Tibial nerve (tissue), 4 donors: ENCODE data around the gene PRKAR1B. TPM values are rescaled to one million over a fixed set of nuclear protein-coding genes. Genes with fewer than 3 reads are reported as not detected.

Source experiments
- DNase-seq, 2 donors: peaks; one replicate each; pipeline ENCODE4 v3.0.0-alpha.2; 2019; ENCODE audit warnings: low spot score in 2 of 2
- H3K27ac ChIP-seq, 4 donors: fragments of 200-600 bp; sonication (generic) in 3 of 4; one replicate each; pipeline ENCODE4 v1.5.1; 2017 to 2019; ENCODE audit warnings: mild to moderate bottlenecking in 1 of 4
- H3K27me3 ChIP-seq, 2 donors: fragments of 200-600 bp; sonication (generic) in 1 of 2; one replicate each; pipeline versions ENCODE4 v1.5.1 to v1.6.0; 2017 to 2019
- H3K36me3 ChIP-seq, 3 donors: fragments of 200-600 bp; sonication (generic); one replicate each; pipeline ENCODE4 v1.5.1; 2018 to 2019
- H3K4me1 ChIP-seq, 4 donors: fragments of 200-600 bp; sonication (generic) in 3 of 4; one replicate each; pipeline ENCODE4 v1.5.1; 2017 to 2019
- H3K4me3 ChIP-seq, 4 donors: fragments of 200-600 bp; sonication (generic) in 3 of 4; one replicate each; pipeline ENCODE4 v1.5.1; 2017 to 2019; ENCODE audit warnings: mild to moderate bottlenecking in 1 of 4, moderate library complexity in 1 of 4
- H3K9me3 ChIP-seq, 4 donors: fragments of 200-600 bp; sonication (generic) in 3 of 4; one replicate each; pipeline ENCODE4 v1.5.1; 2017 to 2019
- EP300 ChIP-seq, 2 donors: sonication (generic); formaldehyde crosslinking; IDR thresholded peaks; one replicate each; pipeline ENCODE4 v1.6.1; 2017; ENCODE audit warnings: antibody characterized with exemption in 2 of 2, mild to moderate bottlenecking in 1 of 2
- POLR2A ChIP-seq, 2 donors: fragments of 450-650 bp; IDR thresholded peaks; one replicate each; pipeline ENCODE4 v1.6.1; 2017; ENCODE audit warnings: antibody characterized with exemption in 2 of 2, mild to moderate bottlenecking in 2 of 2, moderate library complexity in 2 of 2
- WGBS, 2 donors: methylation state at CpG; one replicate each; pipeline ENCODE4 v1.1.5; 2018; 5-methylcytosine and 5-hydroxymethylcytosine counted together
- total RNA-seq, 4 donors: library from RNA; depleted of rRNA; stranded (reverse); fragments of >200 nt; gene quantifications; one replicate each; pipeline ENCODE4 v1.1.0, GENCODE V29; 2016
- TF ChIP-seq, protein P1 (sequence below), 5 experiments: fragments of 200-600 bp in 3 of 5; fragments of 450-650 bp in 2 of 5; sonication (generic) in 3 of 5; IDR thresholded peaks; one replicate each; pipeline ENCODE4 v1.5.1; 2016 to 2019; ENCODE audit warnings: antibody characterized with exemption in 5 of 5, mild to moderate bottlenecking in 3 of 5, moderate library complexity in 2 of 5

PRKAR1B gene
- total RNA-seq, 4 donors from 2014 or later = 2.7 to 12.3 (median 4.8) TPM

DNA sequence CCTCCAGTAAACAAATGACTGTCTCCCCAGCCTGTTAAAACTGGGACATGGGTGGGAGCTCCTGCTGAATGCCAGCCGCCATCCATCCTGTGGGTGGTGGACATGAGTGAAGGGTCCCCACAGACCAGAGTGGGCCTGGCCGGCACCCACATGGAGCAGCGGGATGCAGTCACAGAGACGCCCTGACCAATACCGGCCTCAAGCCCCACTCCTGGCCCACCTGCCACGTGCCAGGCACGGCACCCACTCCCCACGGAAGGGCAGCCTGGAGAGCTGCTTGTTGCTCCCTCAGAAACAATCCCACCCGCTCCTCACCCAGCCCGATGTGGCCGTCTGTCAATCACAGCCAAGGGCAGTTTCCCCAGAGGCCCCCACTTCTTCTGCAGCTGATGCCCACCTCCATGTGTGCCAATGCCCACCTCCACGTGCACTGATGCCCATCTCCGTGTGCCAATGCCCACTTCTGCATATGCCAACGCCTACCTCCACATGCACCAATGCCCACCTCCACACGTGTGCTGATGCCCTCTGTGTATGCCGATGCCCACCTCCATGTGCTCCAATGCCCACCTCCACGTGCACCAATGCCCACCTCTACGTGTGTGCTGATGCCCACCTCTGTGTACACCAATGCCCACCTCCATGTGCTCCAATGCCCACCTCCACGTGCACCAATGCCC lies 43.4 kb downstream of the PRKAR1B start:
- 96% methylated on average over 19 of the region's 19 CpGs for WGBS, 2 donors
- H3K4me1 ChIP-seq = no peaks in the 10 kb centered on the region
- DNase-seq = no peak

DNA sequence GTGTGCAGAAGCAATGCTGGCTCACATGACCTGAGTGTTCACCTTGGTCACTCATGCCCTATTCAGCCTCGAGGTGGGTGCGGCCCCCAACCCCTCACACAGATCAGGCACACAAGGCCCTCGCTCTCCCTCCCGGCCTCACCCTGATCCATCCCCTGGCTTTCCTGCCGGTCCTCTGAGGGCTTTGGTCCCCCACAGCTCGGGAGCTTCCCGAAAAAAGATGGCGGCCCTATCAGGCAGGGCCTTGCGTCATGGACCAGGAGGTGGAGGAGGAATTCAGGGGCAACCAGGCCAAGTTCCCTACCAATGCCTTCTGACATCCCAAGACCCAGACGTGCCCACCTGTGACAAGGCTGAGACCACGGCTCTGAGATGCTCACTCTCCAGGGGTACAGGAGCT lies 44.3 kb downstream of the PRKAR1B start:
- DNase-seq = no peak
- peaks cover 0 to 37% (median 5%) of the 10 kb centered on the region in 4 donors for H3K9me3 ChIP-seq
- no peaks in the 10 kb centered on the region for H3K27me3 ChIP-seq
- TF ChIP-seq POLR2A (IDR thresholded peaks at IDR 0.05) = no peak
- TF ChIP-seq, protein P1, sequence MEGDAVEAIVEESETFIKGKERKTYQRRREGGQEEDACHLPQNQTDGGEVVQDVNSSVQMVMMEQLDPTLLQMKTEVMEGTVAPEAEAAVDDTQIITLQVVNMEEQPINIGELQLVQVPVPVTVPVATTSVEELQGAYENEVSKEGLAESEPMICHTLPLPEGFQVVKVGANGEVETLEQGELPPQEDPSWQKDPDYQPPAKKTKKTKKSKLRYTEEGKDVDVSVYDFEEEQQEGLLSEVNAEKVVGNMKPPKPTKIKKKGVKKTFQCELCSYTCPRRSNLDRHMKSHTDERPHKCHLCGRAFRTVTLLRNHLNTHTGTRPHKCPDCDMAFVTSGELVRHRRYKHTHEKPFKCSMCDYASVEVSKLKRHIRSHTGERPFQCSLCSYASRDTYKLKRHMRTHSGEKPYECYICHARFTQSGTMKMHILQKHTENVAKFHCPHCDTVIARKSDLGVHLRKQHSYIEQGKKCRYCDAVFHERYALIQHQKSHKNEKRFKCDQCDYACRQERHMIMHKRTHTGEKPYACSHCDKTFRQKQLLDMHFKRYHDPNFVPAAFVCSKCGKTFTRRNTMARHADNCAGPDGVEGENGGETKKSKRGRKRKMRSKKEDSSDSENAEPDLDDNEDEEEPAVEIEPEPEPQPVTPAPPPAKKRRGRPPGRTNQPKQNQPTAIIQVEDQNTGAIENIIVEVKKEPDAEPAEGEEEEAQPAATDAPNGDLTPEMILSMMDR (IDR thresholded peaks at IDR 0.05) = no peak
- TF ChIP-seq EP300 (IDR thresholded peaks at IDR 0.05) = no peak
- H3K27ac ChIP-seq = no peak overlapping the region
- no peaks in the 10 kb centered on the region for H3K4me1 ChIP-seq
- no peak overlapping the region for H3K4me3 ChIP-seq
- H3K36me3 ChIP-seq = peaks cover 0 to 29% (median 0%) of the 10 kb centered on the region in 3 donors
- 87 to 94% methylated on average over 11 of the region's 11 CpGs for WGBS, 2 donors

More for the DNA sequence above, 43.4 kb downstream of the PRKAR1B start:
- Histone ChIP-seq H3K27ac (no peak overlapping the region), H3K9me3 (peaks cover 0 to 46% (median 7%) of the 10 kb centered on the region in 4 donors), H3K4me3 (no peak overlapping the region), H3K36me3 (peaks cover 0 to 38% (median 0%) of the 10 kb centered on the region in 3 donors), H3K27me3 (no peaks in the 10 kb centered on the region)
- TF ChIP-seq POLR2A (IDR thresholded peaks at IDR 0.05) (no peak), EP300 (IDR thresholded peaks at IDR 0.05) (no peak)
- TF ChIP-seq, protein P1 (IDR thresholded peaks at IDR 0.05) = no peak

DNA sequence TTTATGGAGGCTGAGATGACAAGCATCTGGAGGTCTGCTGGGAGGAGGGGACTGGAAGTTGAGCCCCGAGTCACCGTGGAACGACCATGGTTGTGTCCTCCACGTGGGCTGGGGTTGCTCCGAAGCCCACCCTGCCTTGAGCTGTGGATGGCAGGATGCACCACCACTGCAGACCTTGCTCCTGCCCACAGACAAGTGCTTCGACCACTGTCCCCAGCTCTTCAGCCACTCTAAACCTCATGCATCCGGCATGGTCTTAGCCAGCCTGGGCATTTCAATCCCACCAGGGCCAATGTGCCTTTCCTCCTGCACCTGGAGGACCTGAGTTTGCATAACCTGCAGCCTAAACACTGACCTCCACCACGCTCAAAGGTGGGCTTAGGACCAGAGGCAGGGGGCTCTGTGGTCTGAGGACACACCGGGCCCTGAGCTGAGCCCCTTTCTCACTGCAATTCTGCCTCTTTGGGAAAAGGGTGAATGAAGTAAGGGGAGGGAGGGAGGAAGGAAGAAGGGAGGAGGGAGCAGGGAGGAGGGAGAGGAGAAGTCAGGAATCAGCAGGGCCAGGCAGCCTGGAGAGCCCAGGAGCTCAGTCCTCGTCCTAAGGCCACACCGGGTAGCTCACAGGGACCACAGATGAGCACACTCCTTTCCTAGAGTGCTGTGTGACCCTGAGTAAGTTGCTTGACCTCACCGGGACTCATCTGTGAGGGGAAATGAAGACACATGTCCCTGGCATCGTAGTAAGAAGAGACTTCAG lies 45.4 kb downstream of the PRKAR1B start:
- Histone ChIP-seq H3K27ac (no peak overlapping the region), H3K4me3 (no peak overlapping the region), H3K36me3 (peaks cover 0 to 35% (median 0%) of the 10 kb centered on the region in 3 donors), H3K27me3 (no peaks in the 10 kb centered on the region), H3K9me3 (peaks cover 0 to 26% (median 5%) of the 10 kb centered on the region in 4 donors), H3K4me1 (no peaks in the 10 kb centered on the region)
- 93% methylated on average over 13 of the region's 13 CpGs for WGBS, 2 donors
- DNase-seq = no peak
- TF ChIP-seq, protein P1 (IDR thresholded peaks at IDR 0.05) = no peak
- TF ChIP-seq EP300 (IDR thresholded peaks at IDR 0.05) (no peak), POLR2A (IDR thresholded peaks at IDR 0.05) (no peak)

DNA sequence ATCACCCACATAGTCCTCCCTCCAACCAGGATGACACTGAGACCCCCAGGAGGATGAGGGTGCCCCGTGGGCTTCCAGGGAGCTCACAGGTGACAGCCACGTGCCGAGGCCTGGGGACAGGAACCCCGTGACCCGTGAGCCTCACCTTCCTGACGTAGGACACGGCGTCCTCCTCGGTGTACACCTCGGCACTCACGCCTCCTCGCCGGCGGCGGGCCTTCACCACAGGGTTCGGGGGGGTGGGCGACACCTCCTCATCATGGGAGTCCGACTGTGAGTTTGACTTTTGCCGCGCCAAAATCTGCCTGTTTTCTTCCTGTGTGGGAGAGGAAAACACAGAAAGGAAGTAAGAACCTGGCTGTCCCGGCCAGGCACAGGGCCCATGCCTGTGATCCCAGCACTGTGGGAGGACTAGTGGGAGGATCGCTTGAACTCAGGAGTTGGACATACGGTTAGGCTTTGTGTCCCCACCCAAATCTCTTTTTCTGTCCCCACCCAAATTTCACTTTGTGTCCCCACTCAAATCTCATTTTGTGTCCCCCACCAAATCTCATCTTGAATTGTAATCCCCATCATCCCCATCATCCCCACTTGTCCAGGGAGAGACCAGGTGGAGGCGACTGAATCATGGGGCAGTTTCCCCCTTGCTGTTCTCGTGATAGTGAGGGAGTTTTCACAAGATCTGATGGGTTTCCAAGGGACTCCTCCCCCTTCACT lies 46.5 kb downstream of the PRKAR1B start:
- DNase-seq = no peak
- 95 to 96% methylated on average over 25 of the region's 25 CpGs for WGBS, 2 donors
- peaks cover 0 to 35% (median 0%) of the 10 kb centered on the region in 3 donors for H3K36me3 ChIP-seq

More for the DNA sequence above, 46.5 kb downstream of the PRKAR1B start:
- TF ChIP-seq, protein P1 (IDR thresholded peaks at IDR 0.05) = no peak
- TF ChIP-seq EP300 (IDR thresholded peaks at IDR 0.05) (no peak), POLR2A (IDR thresholded peaks at IDR 0.05) (no peak)
- Histone ChIP-seq H3K4me3 (no peak overlapping the region), H3K27ac (no peak overlapping the region), H3K9me3 (peaks cover 0 to 15% (median 2%) of the 10 kb centered on the region in 4 donors), H3K27me3 (no peaks in the 10 kb centered on the region), H3K4me1 (no peaks in the 10 kb centered on the region)
